H9 (cell line): ENCODE results near the gene PAIP1. TPM values are rescaled to one million over a fixed set of nuclear protein-coding genes. Genes with fewer than 3 reads are reported as not detected.

Experiments
- DNase-seq: peaks from one replicate; pipeline ENCODE4 v3.0.0-alpha.2; 2017
- H2AFZ ChIP-seq: one replicate; pipeline ENCODE4 v1.6.1; 2013; ENCODE audit warnings: mild to moderate bottlenecking, low read length, control low read depth, moderate library complexity
- H2AK5ac ChIP-seq: 2 replicates; pipeline ENCODE4 v1.6.1; 2013; ENCODE audit warnings: low read length, control low read depth, mixed read lengths; ENCODE audit not compliant: insufficient read length
- H2BK120ac ChIP-seq: one replicate; pipeline ENCODE4 v1.6.1; 2013; ENCODE audit warnings: low read depth, mild to moderate bottlenecking, low read length, control low read depth, inconsistent platforms; ENCODE audit not compliant: poor library complexity, severe bottlenecking
- H2BK12ac ChIP-seq: 2 replicates; pipeline ENCODE4 v1.6.1; 2013; ENCODE audit warnings: low read length, control low read depth, mixed read lengths, low read depth; ENCODE audit not compliant: insufficient read length
- H2BK15ac ChIP-seq: 2 replicates; pipeline ENCODE4 v1.6.1; 2013; ENCODE audit warnings: low read depth, low read length, control low read depth
- H2BK20ac ChIP-seq: one replicate; pipeline ENCODE4 v1.6.1; 2013; ENCODE audit warnings: low read depth, mild to moderate bottlenecking, low read length, control low read depth, inconsistent platforms; ENCODE audit not compliant: poor library complexity, severe bottlenecking
- H2BK5ac ChIP-seq: 2 replicates; pipeline ENCODE4 v1.6.1; 2013; ENCODE audit warnings: low read length, control low read depth, mixed read lengths; ENCODE audit not compliant: insufficient read length
- H3K14ac ChIP-seq: 2 replicates; pipeline ENCODE4 v1.6.1; 2013; ENCODE audit warnings: low read length, control low read depth; ENCODE audit not compliant: insufficient read depth
- H3K18ac ChIP-seq: 2 replicates; pipeline ENCODE4 v1.6.1; 2013; ENCODE audit warnings: low read depth, mild to moderate bottlenecking, mixed read lengths, low read length, control low read depth; ENCODE audit not compliant: insufficient read length
- H3K23ac ChIP-seq: 2 replicates; pipeline ENCODE4 v1.6.1; 2013; ENCODE audit warnings: low read length, control low read depth, mixed read lengths, low read depth; ENCODE audit not compliant: insufficient read length
- H3K23me2 ChIP-seq: 2 replicates; pipeline ENCODE4 v1.6.1; 2013; ENCODE audit warnings: low read depth, mild to moderate bottlenecking, mixed read lengths, low read length, control low read depth; ENCODE audit not compliant: insufficient read length, poor library complexity, severe bottlenecking
- H3K27ac ChIP-seq: 2 replicates; pipeline ENCODE4 v1.5.1; 2013; ENCODE audit warnings: low read length, control low read depth, mixed read lengths, low read depth; ENCODE audit not compliant: insufficient read length
- H3K27me3 ChIP-seq: 2 replicates; pipeline ENCODE4 v1.6.1; 2013; ENCODE audit warnings: low read length, control low read depth, inconsistent platforms; ENCODE audit not compliant: insufficient read depth
- H3K4ac ChIP-seq: 2 replicates; pipeline ENCODE4 v1.6.1; 2013; ENCODE audit warnings: low read depth, mild to moderate bottlenecking, control low read depth, inconsistent platforms, low read length, moderate library complexity
- H3K4me1 ChIP-seq: 2 replicates; pipeline ENCODE4 v1.6.1; 2013; ENCODE audit warnings: low read length, control low read depth, inconsistent platforms; ENCODE audit not compliant: insufficient read depth
- H3K4me2 ChIP-seq: 2 replicates; pipeline ENCODE4 v1.6.1; 2013; ENCODE audit warnings: low read length, control low read depth, mixed read lengths; ENCODE audit not compliant: insufficient read length, insufficient read depth
- H3K56ac ChIP-seq: 2 replicates; pipeline ENCODE4 v1.6.1; 2013; ENCODE audit warnings: low read depth, mild to moderate bottlenecking, mixed read lengths, low read length, control low read depth; ENCODE audit not compliant: insufficient read length
- H3K79me1 ChIP-seq: 2 replicates; pipeline ENCODE4 v1.6.1; 2013; ENCODE audit warnings: low read depth, mild to moderate bottlenecking, moderate library complexity, low read length, control low read depth, inconsistent platforms; ENCODE audit not compliant: insufficient read depth, poor library complexity, severe bottlenecking
- H3K79me2 ChIP-seq: 2 replicates; pipeline ENCODE4 v1.6.1; 2013; ENCODE audit warnings: low read length, control low read depth, inconsistent platforms; ENCODE audit not compliant: insufficient read depth
- H3K9ac ChIP-seq: 2 replicates; pipeline ENCODE4 v1.6.1; 2013; ENCODE audit warnings: low read length, control low read depth, mixed read lengths; ENCODE audit not compliant: insufficient read length; ENCODE audit errors: extremely low read depth
- H3K9me3 ChIP-seq: one replicate; pipeline ENCODE4 v1.6.1; 2013; ENCODE audit warnings: low read depth, low read length, inconsistent platforms; ENCODE audit not compliant: control insufficient read depth
- H3T11ph ChIP-seq: one replicate; pipeline ENCODE4 v1.6.1; 2013; ENCODE audit warnings: mild to moderate bottlenecking, low read length, control low read depth, inconsistent platforms
- H4K20me1 ChIP-seq: one replicate; pipeline ENCODE4 v1.6.1; 2013; ENCODE audit not compliant: control insufficient read depth, insufficient read length, insufficient read depth
- H4K5ac ChIP-seq: 2 replicates; pipeline ENCODE4 v1.6.1; 2013; ENCODE audit warnings: low read depth, mild to moderate bottlenecking, mixed read lengths, low read length, control low read depth; ENCODE audit not compliant: insufficient read length
- H4K8ac ChIP-seq: replicated peaks from 2 replicates; pipeline ENCODE4 v1.6.1; 2013; ENCODE audit warnings: low read length, control low read depth, mixed read lengths, low read depth; ENCODE audit not compliant: insufficient read length
- H4K91ac ChIP-seq: 2 replicates; pipeline ENCODE4 v1.6.1; 2013; ENCODE audit warnings: low read depth, mild to moderate bottlenecking, moderate library complexity, mixed read lengths, low read length, control low read depth; ENCODE audit not compliant: insufficient read length
- H3K27ac Mint-ChIP-seq, 3 experiments: 2 replicates in 2 of 3; 3 replicates in 1 of 3; pipeline ENCODE4 v1.8.0; 2020 to 2021; ENCODE audit warnings: mixed read lengths in 3 of 3, mild to moderate bottlenecking in 1 of 3, moderate library complexity in 1 of 3
- H3K27me3 Mint-ChIP-seq: 2 replicates; pipeline ENCODE4 v1.8.0; 2021; ENCODE audit warnings: low read depth, mild to moderate bottlenecking, moderate library complexity, mixed read lengths
- H3K36me3 Mint-ChIP-seq, 3 experiments: 2 replicates in 2 of 3; 3 replicates in 1 of 3; pipeline ENCODE4 v1.8.0; 2020 to 2021; ENCODE audit warnings: low read depth in 3 of 3, mixed read lengths in 3 of 3; ENCODE audit not compliant: insufficient read depth in 1 of 3
- H3K4me1 Mint-ChIP-seq, 2 experiments: 2 replicates each; pipeline ENCODE4 v1.8.0; 2020; ENCODE audit warnings: mixed read lengths in 2 of 2
- H3K4me3 Mint-ChIP-seq, 2 experiments: 2 replicates in 1 of 2; 3 replicates in 1 of 2; pipeline ENCODE4 v1.8.0; 2020 to 2021; ENCODE audit warnings: mild to moderate bottlenecking in 2 of 2, mixed read lengths in 2 of 2, moderate library complexity in 1 of 2
- H3K9me3 Mint-ChIP-seq, 2 experiments: 2 replicates in 1 of 2; 3 replicates in 1 of 2; pipeline ENCODE4 v1.8.0; 2020; ENCODE audit warnings: mild to moderate bottlenecking in 2 of 2, mixed read lengths in 2 of 2, moderate library complexity in 1 of 2
- WGBS: extraction: QIAGEN DNeasy Blood & Tissue Kit; methylation state at CpG from one replicate; pipeline ENCODE4 v1.1.7; 2013; ENCODE audit warnings: missing lambda C conversion rate, low lambda C conversion rate, mixed read lengths; ENCODE audit not compliant: insufficient read length; ENCODE audit errors: extremely low coverage; 5-methylcytosine and 5-hydroxymethylcytosine counted together
- total RNA-seq: library from RNA; stranded (reverse); gene quantifications from 2 replicates; pipeline ENCODE4 v1.2.1, GENCODE V29; 2021
- TF ChIP-seq, protein P1 (sequence below): fragments of 200-600 bp; sonication (generic); conservative IDR thresholded peaks from 3 replicates; pipeline ENCODE4 v1.8.0; 2021; ENCODE audit warnings: antibody characterized with exemption, mild to moderate bottlenecking

Gene PAIP1
- total RNA-seq, 1 experiment from 2014 or later = 92.9 TPM

DNA sequence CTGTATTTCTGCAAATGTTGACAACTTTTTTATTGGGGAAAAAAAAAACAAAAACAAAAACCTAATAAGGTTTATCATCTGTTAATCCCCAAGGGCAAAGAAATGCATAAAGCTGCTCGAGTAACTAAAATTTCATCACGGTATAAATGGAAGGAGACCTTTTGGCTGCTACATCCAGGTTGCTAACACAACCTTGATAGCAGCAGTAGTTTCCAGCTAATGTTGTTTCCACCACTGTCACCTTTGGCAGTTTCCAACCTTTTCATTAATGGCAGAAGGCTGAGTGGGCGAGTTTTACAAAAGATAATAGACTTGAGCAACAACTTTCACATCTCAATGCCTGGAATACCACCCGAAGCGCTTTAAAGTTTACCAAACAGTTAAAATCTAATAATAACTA is 8.5 kb downstream of the PAIP1 start:
- Histone ChIP-seq H2BK20ac (no peak overlapping the region), H3K23me2 (no peaks in the 10 kb centered on the region), H3K9ac (no peak overlapping the region), H3K27me3 (no peaks in the 10 kb centered on the region), H3K4ac (no peak overlapping the region), H3K14ac (no peak overlapping the region), H3K4me1 (no peaks in the 10 kb centered on the region), H3K79me1 (no peaks in the 10 kb centered on the region), H3K9me3 (no peaks in the 10 kb centered on the region), H3K79me2 (peaks cover 7% of the 10 kb centered on the region; the same call in 1 of the 2 replicates), H3K27ac (no peak overlapping the region), H3K23ac (no peak overlapping the region), H3K4me2 (no peak overlapping the region), H2BK120ac (no peak overlapping the region), H2BK15ac (no peak overlapping the region), H2BK12ac (no peak overlapping the region), H4K5ac (no peak overlapping the region), H4K91ac (no peak overlapping the region), H3T11ph (no peak overlapping the region), H3K18ac (no peak overlapping the region), H2AK5ac (no peak overlapping the region), H3K56ac (no peak overlapping the region), H4K8ac (no peak overlapping the region), H2BK5ac (no peak overlapping the region), H4K20me1 (no peaks in the 10 kb centered on the region), H2AFZ (no peak overlapping the region)
- no peaks in the 10 kb centered on the region for H3K27me3 Mint-ChIP-seq
- no peak overlapping the region for H3K27ac Mint-ChIP-seq
- DNase-seq = no peak
- H3K4me1 Mint-ChIP-seq = no peaks in the 10 kb centered on the region
- WGBS = no CpG with 5 or more reads among the region's 5 CpGs
- H3K4me3 Mint-ChIP-seq = no peak overlapping the region
- TF ChIP-seq, protein P1, sequence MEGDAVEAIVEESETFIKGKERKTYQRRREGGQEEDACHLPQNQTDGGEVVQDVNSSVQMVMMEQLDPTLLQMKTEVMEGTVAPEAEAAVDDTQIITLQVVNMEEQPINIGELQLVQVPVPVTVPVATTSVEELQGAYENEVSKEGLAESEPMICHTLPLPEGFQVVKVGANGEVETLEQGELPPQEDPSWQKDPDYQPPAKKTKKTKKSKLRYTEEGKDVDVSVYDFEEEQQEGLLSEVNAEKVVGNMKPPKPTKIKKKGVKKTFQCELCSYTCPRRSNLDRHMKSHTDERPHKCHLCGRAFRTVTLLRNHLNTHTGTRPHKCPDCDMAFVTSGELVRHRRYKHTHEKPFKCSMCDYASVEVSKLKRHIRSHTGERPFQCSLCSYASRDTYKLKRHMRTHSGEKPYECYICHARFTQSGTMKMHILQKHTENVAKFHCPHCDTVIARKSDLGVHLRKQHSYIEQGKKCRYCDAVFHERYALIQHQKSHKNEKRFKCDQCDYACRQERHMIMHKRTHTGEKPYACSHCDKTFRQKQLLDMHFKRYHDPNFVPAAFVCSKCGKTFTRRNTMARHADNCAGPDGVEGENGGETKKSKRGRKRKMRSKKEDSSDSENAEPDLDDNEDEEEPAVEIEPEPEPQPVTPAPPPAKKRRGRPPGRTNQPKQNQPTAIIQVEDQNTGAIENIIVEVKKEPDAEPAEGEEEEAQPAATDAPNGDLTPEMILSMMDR = no peak
- no peaks in the 10 kb centered on the region for H3K9me3 Mint-ChIP-seq
- peaks cover 36 to 60% (median 46%) of the 10 kb centered on the region in 3 experiments; a peak in 6 of 7 replicates for H3K36me3 Mint-ChIP-seq
